ENCODE results near the gene JAZF1.

JAZF1 gene

GRCh38 chr7:27992755-27993493 is 187.7 kb downstream of the JAZF1 start:
- TF ChIP-seq, protein P1, sequence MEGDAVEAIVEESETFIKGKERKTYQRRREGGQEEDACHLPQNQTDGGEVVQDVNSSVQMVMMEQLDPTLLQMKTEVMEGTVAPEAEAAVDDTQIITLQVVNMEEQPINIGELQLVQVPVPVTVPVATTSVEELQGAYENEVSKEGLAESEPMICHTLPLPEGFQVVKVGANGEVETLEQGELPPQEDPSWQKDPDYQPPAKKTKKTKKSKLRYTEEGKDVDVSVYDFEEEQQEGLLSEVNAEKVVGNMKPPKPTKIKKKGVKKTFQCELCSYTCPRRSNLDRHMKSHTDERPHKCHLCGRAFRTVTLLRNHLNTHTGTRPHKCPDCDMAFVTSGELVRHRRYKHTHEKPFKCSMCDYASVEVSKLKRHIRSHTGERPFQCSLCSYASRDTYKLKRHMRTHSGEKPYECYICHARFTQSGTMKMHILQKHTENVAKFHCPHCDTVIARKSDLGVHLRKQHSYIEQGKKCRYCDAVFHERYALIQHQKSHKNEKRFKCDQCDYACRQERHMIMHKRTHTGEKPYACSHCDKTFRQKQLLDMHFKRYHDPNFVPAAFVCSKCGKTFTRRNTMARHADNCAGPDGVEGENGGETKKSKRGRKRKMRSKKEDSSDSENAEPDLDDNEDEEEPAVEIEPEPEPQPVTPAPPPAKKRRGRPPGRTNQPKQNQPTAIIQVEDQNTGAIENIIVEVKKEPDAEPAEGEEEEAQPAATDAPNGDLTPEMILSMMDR (conservative IDR thresholded peaks at IDR 0.05; ENCODE audit: low read depth, low read length) = no peak
- DNase-seq (ENCODE audit: low read depth) = no peak
- no peak overlapping the region for H3K4me3 ChIP-seq (ENCODE audit: low read depth, low read length)

DNA sequence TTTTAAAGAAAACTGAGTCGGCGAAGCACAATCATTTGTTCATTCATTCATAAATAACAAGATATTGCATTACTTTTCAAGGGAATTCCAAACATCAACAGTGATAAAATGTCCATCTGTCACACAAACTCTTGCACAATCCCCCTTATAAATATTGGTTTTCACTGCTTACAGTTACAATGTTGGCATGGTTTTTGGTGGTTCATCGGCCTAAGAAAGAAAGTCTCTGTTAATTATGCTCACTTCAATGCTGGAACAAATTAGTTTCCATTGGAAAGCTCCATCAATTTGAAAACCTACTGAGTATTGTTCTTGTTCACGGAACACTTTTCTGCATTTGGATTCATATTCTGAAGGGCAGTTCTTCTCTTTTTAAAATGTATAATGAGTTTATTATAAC is 188.5 kb downstream of the JAZF1 start:
- no peak overlapping the region for H3K4me3 ChIP-seq (ENCODE audit: low read depth, low read length)
- DNase-seq (ENCODE audit: low read depth) = no peak
- TF ChIP-seq, protein P1 (conservative IDR thresholded peaks at IDR 0.05; ENCODE audit: low read depth, low read length) = no peak

- no peak for DNase-seq (ENCODE audit: low read depth)
- H3K4me3 ChIP-seq (ENCODE audit: low read depth, low read length) = no peak overlapping the region
- TF ChIP-seq, protein P1 (conservative IDR thresholded peaks at IDR 0.05; ENCODE audit: low read depth, low read length) = no peak
Observed at GRCh38 chr7:27991006-27991528, 189.5 kb downstream of the JAZF1 start.

GRCh38 chr7:27976531-27976930 is 204.1 kb downstream of the JAZF1 start:
- TF ChIP-seq, protein P1 (conservative IDR thresholded peaks at IDR 0.05; ENCODE audit: low read depth, low read length) = no peak
- DNase-seq (ENCODE audit: low read depth) = no peak

GRCh38 chr7:27973625-27974024 is 207.0 kb downstream of the JAZF1 start:
- no peak overlapping the region for H3K4me3 ChIP-seq (ENCODE audit: low read depth, low read length)
- TF ChIP-seq, protein P1 (conservative IDR thresholded peaks at IDR 0.05; ENCODE audit: low read depth, low read length) = no peak
- no peak for DNase-seq (ENCODE audit: low read depth)

More at GRCh38 chr7:27976531-27976930, 204.1 kb downstream of the JAZF1 start:
- no peak overlapping the region for H3K4me3 ChIP-seq (ENCODE audit: low read depth, low read length)

DNA sequence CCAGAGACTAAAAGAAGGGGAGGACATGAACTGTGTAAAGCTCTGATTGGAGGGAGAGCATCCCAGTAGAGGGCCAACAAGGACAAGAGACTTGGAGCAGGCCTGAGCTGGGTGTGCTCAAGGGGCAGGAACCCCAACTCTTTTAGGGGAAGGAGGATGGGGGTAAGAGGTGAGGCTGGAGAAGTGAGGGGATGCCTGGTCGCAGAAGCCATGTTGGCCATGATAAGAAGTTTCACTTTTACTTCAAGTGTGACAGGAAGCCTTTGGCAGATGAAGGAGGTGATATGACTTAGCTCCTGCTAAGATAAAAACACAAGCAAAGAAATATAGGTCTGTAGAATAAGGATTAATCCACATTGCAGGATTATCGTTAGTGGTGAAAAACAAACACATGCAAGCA is 208.3 kb downstream of the JAZF1 start:
- DNase-seq (ENCODE audit: low read depth) = no peak
- TF ChIP-seq, protein P1 (conservative IDR thresholded peaks at IDR 0.05; ENCODE audit: low read depth, low read length) = no peak
- H3K4me3 ChIP-seq (ENCODE audit: low read depth, low read length) = no peak overlapping the region

All from choroid plexus epithelial cell (primary cell).